Measurements from ENCODE around the gene PRR14L. TPM values are rescaled to one million over a fixed set of nuclear protein-coding genes. Genes with fewer than 3 reads are reported as not detected.

Gene PRR14L
- total RNA-seq, 1 experiment from 2014 or later: 138 TPM

DNA sequence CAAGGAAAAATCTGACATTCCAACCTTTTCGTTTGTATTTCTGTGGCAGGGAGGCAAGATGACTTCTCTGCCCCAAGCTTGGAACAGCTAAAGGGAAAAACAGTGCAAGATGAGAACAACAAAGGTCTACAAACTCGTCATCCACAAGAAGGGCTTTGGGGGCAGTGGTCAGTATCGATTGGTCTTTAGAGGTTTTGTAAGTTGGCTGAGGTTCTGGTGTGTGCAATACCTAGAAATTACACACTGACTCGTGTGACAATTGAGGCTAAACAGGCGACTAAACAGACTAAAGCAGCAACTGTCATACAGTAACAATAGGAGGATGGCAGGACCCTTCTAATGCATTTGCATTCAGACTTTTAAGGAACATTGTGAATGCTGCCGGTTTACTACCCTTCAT is 4.9 kb upstream of the PRR14L start:
- Histone ChIP-seq H3T11ph (ENCODE audit: low read length) (no peak overlapping the region), H2BK120ac (ENCODE audit: low read depth, low read length, poor library complexity, severe bottlenecking) (no peak overlapping the region), H3K79me1 (ENCODE audit: insufficient read depth, low read depth, low read length, poor library complexity, severe bottlenecking) (no peaks in the 10 kb centered on the region), H3K27me3 (ENCODE audit: insufficient read depth, low read length) (no peaks in the 10 kb centered on the region), H2BK12ac (ENCODE audit: insufficient read length, low read depth, low read length) (no peak overlapping the region), H4K20me1 (ENCODE audit: control insufficient read depth, insufficient read depth, insufficient read length) (no peaks in the 10 kb centered on the region), H4K91ac (ENCODE audit: insufficient read length, low read depth, low read length) (no peak overlapping the region), H2BK5ac (ENCODE audit: insufficient read length, low read length) (no peak overlapping the region), H3K27ac (ENCODE audit: insufficient read length, low read depth, low read length) (no peak overlapping the region), H3K79me2 (ENCODE audit: insufficient read depth, low read length) (no peaks in the 10 kb centered on the region), H3K4me1 (ENCODE audit: insufficient read depth, low read length) (peaks cover 6% of the 10 kb centered on the region; the same call in 1 of the 2 replicates), H4K5ac (ENCODE audit: insufficient read length, low read depth, low read length) (no peak overlapping the region), H4K8ac (replicated peaks; ENCODE audit: insufficient read length, low read depth, low read length) (no peak overlapping the region), H3K4ac (ENCODE audit: low read depth, low read length) (no peak overlapping the region), H3K4me2 (ENCODE audit: insufficient read depth, insufficient read length, low read length) (peak overlapping the region; percentile 77), H3K23ac (ENCODE audit: insufficient read length, low read depth, low read length) (no peak overlapping the region), H3K9me3 (ENCODE audit: control insufficient read depth, low read depth, low read length) (no peaks in the 10 kb centered on the region), H2AFZ (ENCODE audit: low read length) (no peak overlapping the region), H3K14ac (ENCODE audit: insufficient read depth, low read length) (no peak overlapping the region), H3K9ac (ENCODE audit: extremely low read depth, insufficient read length, low read length) (peak overlapping the region; percentile 84), H3K23me2 (ENCODE audit: insufficient read length, low read depth, low read length, poor library complexity, severe bottlenecking) (peaks cover 9% of the 10 kb centered on the region), H2BK15ac (ENCODE audit: low read depth, low read length) (no peak overlapping the region), H2BK20ac (ENCODE audit: low read depth, low read length, poor library complexity, severe bottlenecking) (no peak overlapping the region), H2AK5ac (ENCODE audit: insufficient read length, low read length) (no peak overlapping the region), H3K56ac (ENCODE audit: insufficient read length, low read depth, low read length) (no peak overlapping the region), H3K18ac (ENCODE audit: insufficient read length, low read depth, low read length) (no peak overlapping the region)
- WGBS (ENCODE audit: extremely low coverage, insufficient read length, low lambda C conversion rate): no CpG with 5 or more reads among the region's 6 CpGs
- H3K4me1 Mint-ChIP-seq: peaks cover 32 to 35% of the 10 kb centered on the region in 2 experiments
- TF ChIP-seq, protein P1, sequence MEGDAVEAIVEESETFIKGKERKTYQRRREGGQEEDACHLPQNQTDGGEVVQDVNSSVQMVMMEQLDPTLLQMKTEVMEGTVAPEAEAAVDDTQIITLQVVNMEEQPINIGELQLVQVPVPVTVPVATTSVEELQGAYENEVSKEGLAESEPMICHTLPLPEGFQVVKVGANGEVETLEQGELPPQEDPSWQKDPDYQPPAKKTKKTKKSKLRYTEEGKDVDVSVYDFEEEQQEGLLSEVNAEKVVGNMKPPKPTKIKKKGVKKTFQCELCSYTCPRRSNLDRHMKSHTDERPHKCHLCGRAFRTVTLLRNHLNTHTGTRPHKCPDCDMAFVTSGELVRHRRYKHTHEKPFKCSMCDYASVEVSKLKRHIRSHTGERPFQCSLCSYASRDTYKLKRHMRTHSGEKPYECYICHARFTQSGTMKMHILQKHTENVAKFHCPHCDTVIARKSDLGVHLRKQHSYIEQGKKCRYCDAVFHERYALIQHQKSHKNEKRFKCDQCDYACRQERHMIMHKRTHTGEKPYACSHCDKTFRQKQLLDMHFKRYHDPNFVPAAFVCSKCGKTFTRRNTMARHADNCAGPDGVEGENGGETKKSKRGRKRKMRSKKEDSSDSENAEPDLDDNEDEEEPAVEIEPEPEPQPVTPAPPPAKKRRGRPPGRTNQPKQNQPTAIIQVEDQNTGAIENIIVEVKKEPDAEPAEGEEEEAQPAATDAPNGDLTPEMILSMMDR (conservative IDR thresholded peaks at IDR 0.05): no peak
- no peak for DNase-seq
- peak overlapping the region; percentile 83 to 84 for H3K4me3 Mint-ChIP-seq
- no peaks in the 10 kb centered on the region for H3K9me3 Mint-ChIP-seq
- H3K36me3 Mint-ChIP-seq (ENCODE audit: insufficient read depth in 1 of 3, low read depth in 3 of 3): peaks cover 0 to 14% (median 4%) of the 10 kb centered on the region in 3 experiments; a peak in 3 of 7 replicates
- peak overlapping the region; percentile 56 to 97 (median 86); a peak in 4 of 7 replicates for H3K27ac Mint-ChIP-seq
- no peaks in the 10 kb centered on the region for H3K27me3 Mint-ChIP-seq (ENCODE audit: low read depth)
